ENCODE measurements around the gene NFATC2.
"Not testable (repeated sequence)": the region's sequence is repeated elsewhere in the genome, so short reads cannot be mapped to it uniquely, and the experiment has no call there.

The NFATC2 gene

GRCh38 chr20:51482836-51483473 lies 59.6 kb downstream of the NFATC2 start:
- H3K4me3 ChIP-seq (ENCODE audit: low read depth, low read length, poor library complexity, severe bottlenecking): no peak overlapping the region
- no peaks in the 10 kb centered on the region for H3K27me3 ChIP-seq (ENCODE audit: insufficient read depth, low read length)
- TF ChIP-seq CTCF (IDR thresholded peaks at IDR 0.05; ENCODE audit: low read length) (no peak), EZH2 (IDR thresholded peaks at IDR 0.05; ENCODE audit: borderline replicate concordance, low read length) (no peak)
- no peaks in the 10 kb centered on the region for H3K9me3 ChIP-seq (ENCODE audit: low read length)
- no peak overlapping the region for H3K9ac ChIP-seq (ENCODE audit: low read length)
- peak overlapping the region; percentile 83 for H3K27ac ChIP-seq (ENCODE audit: low read depth, low read length, poor library complexity, severe bottlenecking)
- no peak overlapping the region for H3K4me2 ChIP-seq (ENCODE audit: low read length)
- H3K4me1 ChIP-seq (ENCODE audit: insufficient read depth, low read length, severe bottlenecking): peaks cover 84% of the 10 kb centered on the region
- 0 out of 2 replicates have a peak, but pooled peaks cover 3% of the 10 kb centered on the region for H3K79me2 ChIP-seq (ENCODE audit: insufficient read depth, low read length)
- no peak overlapping the region for H2AFZ ChIP-seq (ENCODE audit: low read length)
- H4K20me1 ChIP-seq (ENCODE audit: insufficient read depth, low read length): no peaks in the 10 kb centered on the region
- peaks cover 39% of the 10 kb centered on the region for H3K36me3 ChIP-seq (ENCODE audit: insufficient read depth, low read length)
- no peaks in the 10 kb centered on the region for H3K9me2 ChIP-seq (ENCODE audit: low read depth, low read length)
- no peaks in the 10 kb centered on the region for H3F3A ChIP-seq (ENCODE audit: insufficient read depth, low read length)

DNA sequence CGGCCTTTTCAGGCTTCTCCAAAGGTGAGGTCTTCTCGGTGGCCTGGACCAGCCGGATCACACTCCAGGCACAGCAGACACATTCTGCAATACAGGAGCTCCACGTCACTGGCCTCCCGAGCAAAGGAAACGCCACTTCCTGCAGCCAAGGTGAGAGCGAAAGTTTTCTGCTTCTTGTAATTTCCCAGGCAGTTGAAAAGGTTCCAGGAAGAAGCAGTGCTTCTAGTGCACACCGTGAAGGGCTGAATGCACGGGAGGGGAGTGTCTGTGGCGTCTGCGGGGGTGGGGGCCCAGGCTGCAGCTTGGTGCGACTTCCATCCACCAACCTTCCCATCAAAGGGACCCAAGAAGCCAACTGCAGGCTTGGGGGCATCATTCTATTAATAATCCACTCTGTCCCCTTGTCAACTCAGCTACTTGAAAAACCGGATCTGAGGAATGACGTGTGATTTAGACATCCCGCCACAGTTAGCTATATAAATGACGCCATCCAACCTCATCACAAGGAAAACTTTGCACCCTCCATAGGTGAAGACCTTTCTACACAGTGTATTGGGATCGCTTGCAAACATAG lies 61.1 kb downstream of the NFATC2 start:
- peak overlapping the region; percentile 15; the same call in 1 of the 2 replicates for H3K9ac ChIP-seq (ENCODE audit: low read length)
- no peak overlapping the region for H3K4me3 ChIP-seq (ENCODE audit: low read depth, low read length, poor library complexity, severe bottlenecking)
- peaks cover 40% of the 10 kb centered on the region for H3K36me3 ChIP-seq (ENCODE audit: insufficient read depth, low read length)
- no peaks in the 10 kb centered on the region for H3K27me3 ChIP-seq (ENCODE audit: insufficient read depth, low read length)
- H3K9me2 ChIP-seq (ENCODE audit: low read depth, low read length): no peaks in the 10 kb centered on the region
- H3K9me3 ChIP-seq (ENCODE audit: low read length): no peaks in the 10 kb centered on the region
- H3K4me1 ChIP-seq (ENCODE audit: insufficient read depth, low read length, severe bottlenecking): peaks cover 78% of the 10 kb centered on the region
- H3F3A ChIP-seq (ENCODE audit: insufficient read depth, low read length): no peaks in the 10 kb centered on the region
- H3K79me2 ChIP-seq (ENCODE audit: insufficient read depth, low read length): 0 out of 2 replicates have a peak, but pooled peaks cover 3% of the 10 kb centered on the region
- peak overlapping the region; percentile 31 for H3K4me2 ChIP-seq (ENCODE audit: low read length)
- H2AFZ ChIP-seq (ENCODE audit: low read length): no peak overlapping the region
- H3K27ac ChIP-seq (ENCODE audit: low read depth, low read length, poor library complexity, severe bottlenecking): peak overlapping the region; percentile 83
- H4K20me1 ChIP-seq (ENCODE audit: insufficient read depth, low read length): no peaks in the 10 kb centered on the region
- TF ChIP-seq EZH2 (IDR thresholded peaks at IDR 0.05; ENCODE audit: borderline replicate concordance, low read length) (no peak), CTCF (IDR thresholded peaks at IDR 0.05; ENCODE audit: low read length) (no peak)

- 0 out of 2 replicates have a peak, but pooled peaks cover 3% of the 10 kb centered on the region for H3K79me2 ChIP-seq (ENCODE audit: insufficient read depth, low read length)
- H3K9ac ChIP-seq (ENCODE audit: low read length): peak overlapping the region; percentile 15; the same call in 1 of the 2 replicates
- H3K4me1 ChIP-seq (ENCODE audit: insufficient read depth, low read length, severe bottlenecking): peaks cover 74% of the 10 kb centered on the region
- H3F3A ChIP-seq (ENCODE audit: insufficient read depth, low read length): no peaks in the 10 kb centered on the region
- H3K4me3 ChIP-seq (ENCODE audit: low read depth, low read length, poor library complexity, severe bottlenecking): no peak overlapping the region
- H3K9me2 ChIP-seq (ENCODE audit: low read depth, low read length): no peaks in the 10 kb centered on the region
- peak overlapping the region; percentile 31 for H3K4me2 ChIP-seq (ENCODE audit: low read length)
- no peaks in the 10 kb centered on the region for H3K9me3 ChIP-seq (ENCODE audit: low read length)
- no peaks in the 10 kb centered on the region for H3K27me3 ChIP-seq (ENCODE audit: insufficient read depth, low read length)
- TF ChIP-seq CTCF (IDR thresholded peaks at IDR 0.05; ENCODE audit: low read length) (no peak), EZH2 (IDR thresholded peaks at IDR 0.05; ENCODE audit: borderline replicate concordance, low read length) (no peak)
- no peak overlapping the region for H2AFZ ChIP-seq (ENCODE audit: low read length)
- peak overlapping the region; percentile 83 for H3K27ac ChIP-seq (ENCODE audit: low read depth, low read length, poor library complexity, severe bottlenecking)
- H4K20me1 ChIP-seq (ENCODE audit: insufficient read depth, low read length): no peaks in the 10 kb centered on the region
- H3K36me3 ChIP-seq (ENCODE audit: insufficient read depth, low read length): peaks cover 39% of the 10 kb centered on the region
Measured at GRCh38 chr20:51480507-51481270, 61.8 kb downstream of the NFATC2 start.

GRCh38 chr20:51476106-51476505 lies 66.4 kb downstream of the NFATC2 start:
- H3K79me2 ChIP-seq (ENCODE audit: insufficient read depth, low read length); H3K9ac ChIP-seq (ENCODE audit: low read length); H3K4me3 ChIP-seq (ENCODE audit: low read depth, low read length, poor library complexity, severe bottlenecking); H3K9me3 ChIP-seq (ENCODE audit: low read length); H4K20me1 ChIP-seq (ENCODE audit: insufficient read depth, low read length); H3K27ac ChIP-seq (ENCODE audit: low read depth, low read length, poor library complexity, severe bottlenecking); H3K9me2 ChIP-seq (ENCODE audit: low read depth, low read length); H3F3A ChIP-seq (ENCODE audit: insufficient read depth, low read length); H3K4me2 ChIP-seq (ENCODE audit: low read length); H3K27me3 ChIP-seq (ENCODE audit: insufficient read depth, low read length); H2AFZ ChIP-seq (ENCODE audit: low read length): not testable (repeated sequence)
- Histone ChIP-seq H3K4me1 (ENCODE audit: insufficient read depth, low read length, severe bottlenecking) (peaks cover 36% of the 10 kb centered on the region), H3K36me3 (ENCODE audit: insufficient read depth, low read length) (peaks cover 77% of the 10 kb centered on the region)
